ENCODE results near the gene FCHO1. TPM values are rescaled to one million over a fixed set of nuclear protein-coding genes. Genes with fewer than 3 reads are reported as not detected.

The FCHO1 gene
- total RNA-seq, 1 donor from 2014 or later = 0.80 TPM

DNA sequence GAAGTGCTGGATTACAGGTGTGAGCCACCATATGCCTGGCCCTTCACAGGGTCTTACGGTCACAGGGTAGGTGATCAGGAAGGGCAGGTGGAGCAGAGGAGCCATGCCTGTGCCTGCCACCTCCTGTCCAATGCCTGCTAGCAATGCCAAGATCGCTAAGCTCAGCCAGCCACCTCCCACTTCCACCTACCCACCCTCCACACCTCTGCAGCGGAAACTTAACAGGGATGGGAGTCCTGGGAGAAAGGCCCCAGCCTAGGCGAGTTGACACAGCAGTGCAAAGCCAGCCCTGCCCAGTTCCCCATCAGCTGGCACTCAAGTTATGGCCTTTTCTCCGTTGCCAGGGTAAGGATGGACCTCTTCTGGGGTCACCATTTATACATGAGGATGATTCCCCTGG lies 15.9 kb upstream of the FCHO1 start:
- no peak for DNase-seq (ENCODE audit: low read depth)

DNA sequence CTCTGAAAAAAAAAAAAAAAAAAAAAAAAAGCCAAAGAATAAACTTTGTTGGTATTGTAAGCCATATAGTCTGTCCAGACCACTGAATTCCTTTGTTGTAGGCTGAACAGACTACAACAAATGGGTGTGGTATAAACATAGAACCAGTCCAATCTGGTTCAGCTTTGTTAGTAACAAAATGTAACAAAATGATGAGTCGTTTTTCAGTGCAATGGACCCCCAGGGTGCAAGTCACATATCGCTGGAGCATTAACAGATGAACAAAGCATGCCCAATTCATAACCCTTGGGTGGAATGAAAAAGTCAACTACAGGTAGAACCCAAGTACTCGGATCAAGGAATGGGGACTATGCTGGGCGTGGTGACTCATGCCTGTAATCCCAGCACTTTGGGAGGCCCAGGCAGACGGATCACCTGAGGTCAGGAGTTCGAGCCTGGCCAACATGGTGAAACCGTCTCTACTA lies 13.6 kb upstream of the FCHO1 start:
- DNase-seq (ENCODE audit: low read depth) = peak; percentile 66

GRCh38 chr19:17739121-17739875 lies 12.0 kb upstream of the FCHO1 start:
- DNase-seq (ENCODE audit: low read depth) = no peak

DNA sequence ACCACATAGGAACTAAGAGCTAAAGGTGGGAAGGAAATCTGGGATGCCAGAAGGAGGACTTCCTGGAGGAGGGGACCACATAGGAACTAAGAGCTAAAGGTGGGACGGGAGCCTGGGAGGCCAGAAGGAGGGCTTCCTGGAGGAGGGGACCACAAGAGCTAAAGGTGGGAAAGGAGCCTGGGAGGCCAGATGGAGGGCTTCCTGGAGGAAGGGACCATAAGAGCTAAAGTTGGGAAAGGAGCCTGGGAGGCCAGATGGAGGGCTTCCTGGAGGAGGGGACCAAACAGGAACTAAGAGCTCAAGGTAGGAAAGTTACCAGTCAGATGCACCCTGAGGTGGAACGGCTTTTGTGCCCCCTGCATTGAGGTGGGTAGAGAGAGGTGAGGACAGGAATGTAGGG lies 9.8 kb upstream of the FCHO1 start:
- DNase-seq (ENCODE audit: low read depth) = no peak

DNA sequence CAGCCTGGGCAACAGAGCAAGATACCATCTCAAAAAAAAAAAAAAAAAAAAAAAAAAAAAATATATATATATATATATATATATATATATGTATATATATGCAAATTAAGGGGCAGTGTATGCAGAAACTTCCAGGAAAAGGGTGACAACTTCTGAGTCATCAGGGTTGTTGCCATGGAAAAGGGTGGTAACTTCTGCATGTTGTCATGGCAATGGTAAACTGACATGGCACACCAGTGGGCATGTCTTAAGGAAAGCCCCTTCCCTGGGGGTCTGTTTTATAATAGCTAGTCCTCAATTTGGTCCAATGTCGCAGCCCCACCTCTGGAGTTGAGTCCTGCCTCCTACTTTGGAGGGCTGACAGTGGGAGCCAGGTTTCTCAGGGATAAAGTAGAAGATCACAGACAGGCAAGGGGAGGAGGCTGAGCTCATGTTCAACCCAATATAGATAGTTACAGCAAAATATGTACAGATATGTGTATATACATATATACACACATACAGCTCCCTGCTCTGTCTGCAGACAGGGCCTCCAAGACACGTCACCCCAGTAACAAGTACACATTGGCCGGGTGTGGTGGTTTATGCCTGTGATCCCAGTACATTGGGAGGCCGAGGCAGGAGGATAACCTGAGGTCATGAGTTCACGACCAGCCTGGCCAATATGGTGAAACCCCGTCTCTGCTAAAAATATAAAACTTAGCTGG lies 7.2 kb upstream of the FCHO1 start:
- DNase-seq (ENCODE audit: low read depth) = peak; percentile 79

DNA sequence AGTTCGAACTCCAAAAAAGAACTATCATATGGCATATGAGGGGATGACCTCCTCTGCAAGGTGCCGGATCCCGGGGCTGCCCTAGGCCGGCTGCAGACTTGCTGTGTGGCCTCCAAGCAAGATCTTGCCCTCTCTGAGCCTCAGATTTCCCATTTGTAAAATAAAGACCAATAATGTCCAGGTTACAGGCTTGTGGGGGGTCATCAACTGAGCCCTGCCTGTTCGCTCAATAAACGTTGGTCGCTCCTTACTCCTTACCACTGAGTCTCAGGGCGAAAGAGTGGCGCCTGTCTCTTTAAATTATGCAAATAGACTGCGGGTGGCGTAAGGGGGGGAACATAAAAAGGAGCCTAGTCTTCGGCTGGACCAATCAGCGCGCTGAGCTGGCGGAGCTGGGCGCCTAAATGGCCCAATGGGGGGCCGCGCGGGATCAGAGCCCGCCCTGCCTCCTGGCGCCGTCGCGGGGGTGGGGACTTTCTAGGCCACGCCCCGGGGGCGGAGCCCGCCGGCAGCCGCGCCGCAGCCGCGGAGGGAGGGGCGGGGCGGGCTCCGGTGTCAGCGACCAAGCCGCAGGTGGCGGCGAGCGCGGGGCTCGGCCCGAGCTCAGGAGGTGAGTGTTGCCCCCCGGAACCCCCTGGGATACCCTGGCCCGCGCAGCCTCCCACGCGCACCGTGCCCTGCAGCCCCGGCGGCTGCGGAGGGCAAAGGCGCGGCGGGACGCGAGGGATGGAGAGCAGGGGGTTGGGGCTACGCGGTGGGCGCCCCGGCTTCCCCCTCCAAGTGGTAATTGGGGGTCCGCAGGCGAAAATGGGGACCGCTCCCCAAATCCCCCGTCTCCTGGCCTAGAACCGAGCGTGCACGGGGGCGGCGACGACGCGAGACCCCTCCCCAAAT lies 3.8 kb upstream of the FCHO1 start:
- peak; percentile 86 for DNase-seq (ENCODE audit: low read depth)

- no peak for DNase-seq (ENCODE audit: low read depth)
Measured at GRCh38 chr19:17748884-17749638, 2.2 kb upstream of the FCHO1 start.

GRCh38 chr19:17749912-17750317 lies 1.4 kb upstream of the FCHO1 start:
- DNase-seq (ENCODE audit: low read depth) = no peak

- DNase-seq (ENCODE audit: low read depth) = no peak
Measured at GRCh38 chr19:17751912-17752273, 616 bp downstream of the FCHO1 start.

DNA sequence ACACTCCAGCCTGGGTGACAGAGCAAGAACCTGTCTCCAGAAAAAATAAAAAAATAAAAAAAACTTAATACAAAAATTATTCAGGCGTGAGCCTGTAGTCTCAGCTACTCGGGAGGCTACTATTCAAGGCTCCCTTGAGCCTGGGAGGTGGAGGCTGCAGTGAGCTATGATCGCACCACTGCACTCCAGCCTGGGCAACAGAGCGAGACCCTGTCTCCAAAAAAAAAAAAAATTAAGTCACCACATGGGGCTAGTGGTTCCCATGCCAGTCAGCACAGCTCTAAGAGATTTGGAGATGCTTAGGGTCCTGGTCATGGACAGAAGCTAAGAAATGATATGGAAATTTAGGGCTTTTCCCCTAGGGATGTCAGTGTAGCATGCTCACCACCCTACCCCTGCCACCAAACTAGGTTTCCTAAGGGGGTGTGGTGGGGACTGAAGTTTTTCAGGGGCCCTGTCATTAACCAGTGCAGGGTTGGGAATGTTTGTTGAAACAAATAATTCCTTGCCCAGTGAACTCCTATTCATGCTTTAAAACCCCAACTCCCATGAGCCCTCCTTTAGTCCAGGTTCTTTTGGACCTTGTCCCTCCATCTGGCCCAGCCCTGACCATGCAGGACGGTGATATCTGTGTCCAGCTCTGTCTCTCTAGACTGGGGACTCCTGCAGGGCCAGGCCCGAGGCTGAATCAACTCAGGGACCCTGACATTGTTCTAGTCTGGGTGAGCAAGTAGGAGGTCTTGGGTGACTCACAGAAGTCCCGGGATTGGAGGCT lies 1.8 kb downstream of the FCHO1 start:
- no peak for DNase-seq (ENCODE audit: low read depth)

DNA sequence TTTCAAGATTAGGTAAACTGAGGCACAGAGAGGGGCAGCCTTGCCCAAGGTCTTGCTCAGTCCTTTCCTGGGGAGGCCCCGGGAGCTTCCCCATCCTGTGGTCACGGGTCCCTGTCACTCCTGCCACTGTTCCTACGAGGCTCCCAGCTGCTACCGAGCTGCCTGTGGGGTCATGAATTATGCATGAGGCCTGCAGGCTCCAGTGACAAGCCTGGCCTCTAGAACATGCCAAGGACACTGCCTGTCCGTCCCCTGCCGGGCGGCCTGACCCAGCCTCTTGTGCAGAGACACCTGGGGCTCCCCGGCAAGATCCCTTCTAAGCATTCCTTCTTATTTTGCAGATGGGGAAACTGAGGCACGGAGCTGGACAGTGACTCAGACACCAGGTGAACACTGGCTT lies 2.7 kb downstream of the FCHO1 start:
- no peak for DNase-seq (ENCODE audit: low read depth)

DNA sequence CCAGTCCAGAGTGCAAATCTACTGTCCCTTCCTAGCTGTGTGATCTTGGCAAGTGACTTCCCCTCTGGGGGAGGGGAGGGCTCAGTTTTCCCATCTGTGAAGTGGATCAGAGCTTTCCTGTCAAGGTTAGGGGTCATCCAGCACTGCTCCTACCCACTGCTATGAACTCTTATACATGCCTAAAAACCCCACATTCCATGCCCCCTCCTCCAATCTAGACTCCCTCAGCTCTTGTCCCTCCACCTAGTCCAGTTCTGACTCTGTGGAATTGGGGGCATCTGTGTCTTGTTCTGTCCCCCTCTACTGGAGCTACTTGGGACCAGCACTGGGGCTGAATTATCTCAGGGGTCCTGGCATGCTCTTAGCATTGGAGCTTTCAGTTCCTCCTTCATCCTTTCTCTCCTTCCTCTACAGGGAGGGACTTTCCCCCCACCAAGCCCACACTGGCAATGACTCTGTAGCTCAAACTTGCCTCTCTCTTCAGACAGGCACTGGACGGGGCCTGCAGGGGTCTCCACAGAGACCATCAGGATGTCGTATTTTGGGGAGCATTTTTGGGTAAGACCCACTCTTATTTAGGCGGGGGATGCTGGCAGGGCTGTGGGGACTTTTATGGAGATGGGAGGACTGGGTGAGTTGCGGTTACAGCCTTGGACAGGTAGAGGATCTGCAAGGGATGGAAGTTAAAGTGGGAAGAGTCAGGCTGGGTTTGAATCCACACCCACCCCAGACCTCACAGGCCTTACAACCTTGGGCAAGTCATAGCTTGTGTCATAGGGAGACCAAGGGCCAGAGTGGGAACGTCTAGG lies 3.6 kb downstream of the FCHO1 start:
- DNase-seq (ENCODE audit: low read depth) = no peak

GRCh38 chr19:17755443-17755890 lies 4.2 kb downstream of the FCHO1 start:
- DNase-seq (ENCODE audit: low read depth) = no peak

GRCh38 chr19:17755977-17756670 lies 4.8 kb downstream of the FCHO1 start:
- DNase-seq (ENCODE audit: low read depth) = peak; percentile 20

- DNase-seq (ENCODE audit: low read depth) = peak; percentile 39
Measured at GRCh38 chr19:17757125-17757524, 5.8 kb downstream of the FCHO1 start.

DNA sequence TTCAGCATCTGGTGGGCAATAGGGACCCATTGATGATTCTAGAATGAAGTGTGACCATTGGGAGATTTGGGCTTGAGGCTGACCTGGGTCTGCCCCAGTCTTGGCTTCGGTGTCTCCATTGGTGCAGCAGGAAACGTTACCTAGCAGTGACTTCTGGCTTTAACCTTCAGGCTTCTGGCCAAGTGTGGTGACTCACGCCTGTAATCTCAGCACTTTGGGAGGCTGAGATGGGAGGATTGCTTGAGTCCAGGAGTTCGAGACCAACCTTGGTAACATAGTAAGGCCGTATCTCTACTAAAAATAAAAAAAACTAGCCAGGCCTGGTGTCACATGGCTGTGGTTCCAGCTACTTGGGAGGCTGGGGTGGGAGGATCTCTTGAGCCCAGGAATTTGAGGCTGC lies 7.2 kb downstream of the FCHO1 start:
- DNase-seq (ENCODE audit: low read depth) = no peak

DNA sequence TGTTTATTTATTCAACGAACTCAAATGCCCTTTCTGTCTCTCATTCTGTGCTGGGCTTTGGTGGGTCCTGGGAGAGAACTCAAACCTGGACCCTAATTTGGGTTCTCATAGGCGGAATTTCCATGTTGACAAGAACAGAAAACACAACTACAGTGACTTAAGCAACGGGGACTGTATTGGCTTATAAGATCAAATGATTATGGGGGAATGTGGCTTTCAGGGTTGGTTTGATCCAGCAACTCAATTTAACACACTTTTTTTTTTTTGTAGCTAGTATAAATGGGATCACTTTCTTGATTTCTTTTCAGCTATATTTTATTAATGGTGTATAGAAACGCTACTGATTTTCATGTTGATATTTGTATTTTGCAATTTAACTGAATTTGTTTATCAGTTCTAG lies 9.9 kb downstream of the FCHO1 start:
- no peak for DNase-seq (ENCODE audit: low read depth)

DNA sequence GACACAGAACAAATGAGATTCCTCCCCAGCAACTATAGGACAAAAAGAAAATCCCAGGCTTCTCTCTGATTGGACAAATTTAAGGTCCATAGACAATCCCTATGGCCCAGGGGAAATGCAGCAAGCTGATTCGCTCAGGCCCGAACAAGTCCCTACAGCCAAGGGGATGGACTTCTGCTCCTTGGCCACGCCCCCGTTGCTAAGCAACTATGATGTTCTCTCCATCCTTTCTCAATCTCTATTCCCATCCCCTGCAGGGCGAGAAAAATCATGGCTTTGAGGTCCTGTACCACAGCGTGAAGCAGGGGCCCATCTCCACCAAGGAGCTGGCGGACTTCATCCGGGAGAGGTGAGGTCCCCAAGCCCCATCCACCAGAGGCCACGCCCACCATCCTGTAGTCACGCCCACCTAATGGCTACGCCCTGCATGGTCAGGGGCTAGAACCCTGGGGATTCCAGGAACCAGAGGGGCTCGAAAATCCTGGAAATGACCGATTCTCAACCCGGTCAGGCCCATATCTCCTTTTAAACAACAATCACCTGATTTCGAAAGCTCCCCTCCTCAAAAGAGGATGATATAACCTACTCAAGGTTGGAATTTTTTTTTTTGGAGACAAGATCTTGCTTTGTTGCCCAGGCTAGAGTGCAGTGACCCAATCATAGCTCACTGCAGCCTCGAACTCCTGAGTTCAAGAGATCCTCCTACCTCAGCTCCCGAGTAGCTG lies 11.4 kb downstream of the FCHO1 start:
- DNase-seq (ENCODE audit: low read depth) = peak; percentile 19

GRCh38 chr19:17764348-17764747 lies 13.1 kb downstream of the FCHO1 start:
- no peak for DNase-seq (ENCODE audit: low read depth)

Measured in renal cortical epithelial cell (primary cell).